Lower lobe of right lung (tissue), 2 donors: ENCODE measurements around the gene TRAP1. TPM values are rescaled to one million over a fixed set of nuclear protein-coding genes. Genes with fewer than 3 reads are reported as not detected.

ENCODE experiments used
- ATAC-seq, 2 donors: fragments of 200-7000 bp; cut with Tn5 transposase; one replicate each; pipeline ENCODE4 v1.9.1; 2020 to 2022; ENCODE audit warnings: mild to moderate bottlenecking in 2 of 2, moderate library complexity in 2 of 2
- DNase-seq: peaks from one replicate; pipeline ENCODE4 v3.0.0-alpha.2; 2020
- H3K27ac ChIP-seq: fragments of 200-600 bp; one replicate; pipeline ENCODE4 v1.8.0; 2022
- H3K27me3 ChIP-seq: fragments of 200-600 bp; one replicate; pipeline ENCODE4 v1.8.0; 2022; ENCODE audit warnings: low read depth
- H3K36me3 ChIP-seq: fragments of 200-600 bp; one replicate; pipeline ENCODE4 v1.8.0; 2022; ENCODE audit warnings: mild to moderate bottlenecking
- H3K4me1 ChIP-seq: fragments of 200-600 bp; one replicate; pipeline ENCODE4 v1.8.0; 2022
- H3K4me3 ChIP-seq: fragments of 200-600 bp; one replicate; pipeline ENCODE4 v1.8.0; 2022; ENCODE audit warnings: mild to moderate bottlenecking
- H3K9me3 ChIP-seq: fragments of 200-600 bp; one replicate; pipeline ENCODE4 v1.8.0; 2022
- CTCF ChIP-seq: fragments of 200-600 bp; IDR thresholded peaks from one replicate; pipeline ENCODE4 v1.8.0; 2022; ENCODE audit warnings: antibody characterized with exemption, mild to moderate bottlenecking
- intact Hi-C: fragments of 100-400 bp; cut with DNase I; formaldehyde crosslinking; loops from one replicate; pipeline ENCODE4 v1.11.0; 2022
- total RNA-seq: library from RNA; stranded (reverse); fragmentation: NEBNext Ultra II Directional; extraction: Animal tissue kit (Norgen Biotek cat#: 25700); gene quantifications from one replicate; pipeline ENCODE4 v1.2.1, GENCODE V29; 2021
- donor health status: DM: no; HTN: yes; CAD: no; lungs with severe emphysema.

Gene TRAP1
- total RNA-seq, 1 donor from 2014 or later = 51.8 TPM

GRCh38 chr16:3754081-3754703 is 36.9 kb upstream of the TRAP1 start:
- intact Hi-C loops = no loop called here
- ATAC-seq (no peak), DNase-seq (no peak)
- no peaks in the 10 kb centered on the region for H3K9me3 ChIP-seq
- TF ChIP-seq CTCF = no peak
- no peaks in the 10 kb centered on the region for H3K27me3 ChIP-seq
- no peak overlapping the region for H3K4me3 ChIP-seq
- no peaks in the 10 kb centered on the region for H3K4me1 ChIP-seq
- H3K36me3 ChIP-seq = peaks cover 94% of the 10 kb centered on the region
- no peak overlapping the region for H3K27ac ChIP-seq

GRCh38 chr16:3752984-3753383 is 35.7 kb upstream of the TRAP1 start:
- Histone ChIP-seq H3K27ac (no peak overlapping the region), H3K9me3 (no peaks in the 10 kb centered on the region), H3K4me1 (no peaks in the 10 kb centered on the region), H3K36me3 (peaks cover 94% of the 10 kb centered on the region), H3K4me3 (no peak overlapping the region), H3K27me3 (no peaks in the 10 kb centered on the region)
- ATAC-seq (no peak), DNase-seq (no peak)
- intact Hi-C loops = no loop called here
- TF ChIP-seq CTCF = no peak

GRCh38 chr16:3751878-3752277 is 34.6 kb upstream of the TRAP1 start:
- Histone ChIP-seq H3K9me3 (no peaks in the 10 kb centered on the region), H3K27ac (no peak overlapping the region), H3K27me3 (no peaks in the 10 kb centered on the region), H3K36me3 (peaks cover 94% of the 10 kb centered on the region), H3K4me1 (no peaks in the 10 kb centered on the region), H3K4me3 (no peak overlapping the region)
- ATAC-seq (no peak), DNase-seq (no peak)
- TF ChIP-seq CTCF = no peak
- intact Hi-C loops = no loop called here

GRCh38 chr16:3748307-3748706 is 31.0 kb upstream of the TRAP1 start:
- intact Hi-C loops = no loop called here
- DNase-seq = no peak
- no peak overlapping the region for H3K27ac ChIP-seq
- H3K9me3 ChIP-seq = no peaks in the 10 kb centered on the region
- ATAC-seq = peak in 1 of 2 donors; percentile 11
- no peaks in the 10 kb centered on the region for H3K27me3 ChIP-seq
- H3K4me3 ChIP-seq = no peak overlapping the region
- no peaks in the 10 kb centered on the region for H3K4me1 ChIP-seq
- peaks cover 94% of the 10 kb centered on the region for H3K36me3 ChIP-seq
- no peak for TF ChIP-seq CTCF

GRCh38 chr16:3745751-3746355 is 28.5 kb upstream of the TRAP1 start:
- TF ChIP-seq CTCF = no peak
- Histone ChIP-seq H3K27ac (no peak overlapping the region), H3K27me3 (no peaks in the 10 kb centered on the region), H3K9me3 (no peaks in the 10 kb centered on the region), H3K4me3 (no peak overlapping the region), H3K4me1 (no peaks in the 10 kb centered on the region), H3K36me3 (peaks cover 98% of the 10 kb centered on the region)
- ATAC-seq (no peak), DNase-seq (no peak)
- intact Hi-C loops = no loop called here
